Stimulated activated CD8-positive, alpha-beta memory T cell treated with anti-CD3 and anti-CD28 coated beads, Interleukin-7, amount 100 ng/mL, for 1 hour (primary cell): ENCODE measurements around the gene PPID.
"Not testable (repeated sequence)": the region's sequence is repeated elsewhere in the genome, so short reads cannot be mapped to it uniquely, and the experiment has no call there.

ENCODE experiments used
- DNase-seq, 2 donors: peaks; one replicate each; pipeline ENCODE4 v3.0.0-alpha.2; 2020; ENCODE audit warnings: low read depth in 2 of 2

Gene PPID

DNA sequence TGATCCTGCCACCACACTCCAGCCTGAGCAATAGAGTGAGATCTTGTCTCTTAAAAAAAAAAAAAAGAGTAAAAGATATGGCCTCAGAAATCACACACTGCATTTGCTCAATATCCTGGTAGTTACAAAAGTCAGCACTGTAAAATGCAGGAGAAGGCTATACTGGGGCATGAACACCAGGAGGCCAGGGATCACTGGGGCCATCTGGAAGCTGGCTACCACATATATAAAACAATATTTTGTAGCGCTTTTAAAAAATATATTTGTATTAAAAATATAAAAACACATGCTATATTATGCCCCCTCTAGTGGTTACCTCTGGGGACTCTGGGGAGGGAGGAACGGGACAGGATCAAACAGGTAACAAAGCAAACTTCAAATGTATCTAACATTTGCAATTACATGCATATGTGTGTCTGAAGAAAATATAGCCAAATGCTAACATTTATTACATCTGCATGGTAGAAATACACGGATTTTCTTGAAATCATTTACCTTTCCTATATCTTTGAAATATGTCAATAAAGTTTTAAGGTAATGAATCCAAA is 55.5 kb downstream of the PPID start:
- DNase-seq: no peak

GRCh38 chr4:158666892-158667291 is 56.3 kb downstream of the PPID start:
- no peak for DNase-seq

DNA sequence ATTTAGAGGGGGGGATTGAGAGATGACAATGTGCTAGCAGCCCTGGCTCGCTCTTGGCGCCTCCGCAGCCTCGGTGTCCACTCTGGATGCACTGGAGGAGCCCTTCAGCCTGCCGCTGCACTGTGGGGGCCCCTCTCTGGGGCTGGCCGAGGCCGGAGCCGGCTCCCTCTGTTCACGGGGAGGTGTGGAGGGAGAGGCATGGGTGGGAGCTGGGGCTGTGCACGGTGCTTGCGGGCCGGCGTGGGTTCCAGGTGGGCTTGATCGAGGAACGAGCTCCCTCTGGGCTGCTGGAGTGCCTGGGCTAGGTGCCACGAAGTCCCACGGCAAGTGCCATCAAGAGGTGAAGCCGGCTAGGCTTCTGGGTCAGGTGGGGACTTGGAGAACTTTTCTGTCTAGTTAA is 58.4 kb downstream of the PPID start:
- no peak for DNase-seq

DNA sequence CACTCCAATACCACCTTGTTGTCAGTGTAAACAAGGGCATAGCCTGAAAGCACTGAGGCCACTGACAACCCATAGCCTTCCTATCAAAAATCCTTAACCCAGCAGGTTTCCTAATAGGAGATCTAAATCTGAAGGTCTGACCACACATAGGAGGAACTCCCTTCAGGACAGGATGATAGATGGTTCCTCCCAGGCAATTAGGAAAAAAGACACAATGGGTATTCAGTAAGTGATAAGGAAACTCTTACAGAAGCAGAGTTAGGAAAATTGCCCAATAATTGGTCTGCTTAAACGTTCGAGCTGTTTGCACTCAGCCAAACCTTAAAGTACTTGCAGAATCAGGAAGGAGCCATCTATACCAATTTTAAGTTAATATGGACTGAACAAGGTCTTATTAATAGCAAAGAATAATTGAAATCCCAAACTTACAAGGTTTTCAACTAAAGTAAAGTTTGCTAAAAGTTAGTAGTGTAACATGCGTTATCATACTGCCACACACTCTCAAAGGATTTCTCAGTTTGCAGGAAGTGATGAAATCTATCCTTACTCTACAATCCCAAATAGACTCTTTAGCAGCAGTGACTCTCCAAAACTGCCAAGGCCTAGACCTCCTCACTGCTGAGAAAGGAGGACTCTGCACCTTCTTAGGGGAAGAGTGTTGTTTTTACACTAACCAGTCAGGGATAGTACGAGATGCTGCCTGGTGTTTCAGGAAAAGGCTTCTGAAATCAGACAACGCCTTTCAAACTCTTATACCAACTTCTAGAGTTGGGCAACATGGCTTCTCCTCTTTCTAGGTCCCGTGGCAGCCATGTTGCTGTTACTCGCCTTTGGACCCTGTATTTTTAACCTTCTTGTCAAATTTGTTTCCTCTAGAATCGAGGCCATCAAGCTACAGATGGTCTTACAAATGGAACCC is 59.2 kb downstream of the PPID start:
- DNase-seq: not testable (repeated sequence)

- DNase-seq: not testable (repeated sequence)
These were observed 59.9 kb downstream of the PPID start for GRCh38 chr4:158663255-158663654.
